ENCODE measurements around the gene CABP2. TPM values are rescaled to one million over a fixed set of nuclear protein-coding genes. Genes with fewer than 3 reads are reported as not detected.
"Not testable (repeated sequence)": the region's sequence is repeated elsewhere in the genome, so short reads cannot be mapped to it uniquely, and the experiment has no call there.

CABP2 gene
- not detected in 2 replicates for total RNA-seq (2014; rRNA removed; shearing (Covaris generic))
- not detected in 2 replicates for polyA plus RNA-seq (2015; cell fraction: cytosol; rRNA removed)
- polyA plus RNA-seq (2015; cell fraction: nucleus; rRNA removed), result not detected in 2 replicates

DNA sequence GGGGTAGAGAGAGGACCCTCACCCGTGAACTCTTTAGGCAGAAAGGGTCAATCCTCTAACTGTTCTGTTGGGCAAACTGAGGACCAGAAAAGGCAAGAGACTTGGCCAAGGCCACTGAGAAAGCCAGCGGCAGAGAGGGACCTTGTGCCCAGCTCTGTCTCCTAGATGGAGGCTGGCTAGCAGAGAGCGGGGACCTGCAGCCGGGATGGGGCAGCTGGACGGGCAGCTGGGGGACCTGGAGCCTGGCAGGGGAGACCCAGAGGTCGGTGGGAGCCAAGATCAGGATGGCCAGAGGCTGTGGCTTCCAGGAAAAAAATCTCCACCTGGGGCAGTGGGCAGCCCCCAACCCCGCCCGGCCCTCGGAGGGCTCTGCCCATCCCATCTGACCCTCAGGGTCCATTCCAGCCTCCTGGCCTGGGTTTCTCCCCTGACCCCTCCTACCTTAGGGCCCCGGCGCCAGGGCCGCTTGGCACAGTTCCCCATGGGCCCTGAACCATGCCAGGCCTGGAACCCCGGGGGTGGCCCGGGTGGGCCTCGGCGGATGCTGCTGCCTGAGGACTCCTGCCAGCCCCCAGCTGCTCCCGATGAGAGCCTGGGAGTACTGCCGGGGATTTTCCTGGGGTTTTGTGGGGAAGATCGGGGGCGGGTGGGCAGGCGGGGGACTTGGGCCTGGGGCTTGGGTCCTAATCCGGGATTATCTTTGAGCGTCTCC lies at the start of gene CABP2:
Gene CABP2, minus strand, starts transcription at position 603 of the 712 bp plus-strand sequence. Its CDS starts 120 bp downstream, at position 483.
- in situ Hi-C loops (cut with HindIII; ENCODE audit: low pct_unique_long_range_greater_than_20kb, low sequenced_read_pairs), result no loop called here
- no peak for DNase-seq (ENCODE audit: low read depth, low spot score)

DNA sequence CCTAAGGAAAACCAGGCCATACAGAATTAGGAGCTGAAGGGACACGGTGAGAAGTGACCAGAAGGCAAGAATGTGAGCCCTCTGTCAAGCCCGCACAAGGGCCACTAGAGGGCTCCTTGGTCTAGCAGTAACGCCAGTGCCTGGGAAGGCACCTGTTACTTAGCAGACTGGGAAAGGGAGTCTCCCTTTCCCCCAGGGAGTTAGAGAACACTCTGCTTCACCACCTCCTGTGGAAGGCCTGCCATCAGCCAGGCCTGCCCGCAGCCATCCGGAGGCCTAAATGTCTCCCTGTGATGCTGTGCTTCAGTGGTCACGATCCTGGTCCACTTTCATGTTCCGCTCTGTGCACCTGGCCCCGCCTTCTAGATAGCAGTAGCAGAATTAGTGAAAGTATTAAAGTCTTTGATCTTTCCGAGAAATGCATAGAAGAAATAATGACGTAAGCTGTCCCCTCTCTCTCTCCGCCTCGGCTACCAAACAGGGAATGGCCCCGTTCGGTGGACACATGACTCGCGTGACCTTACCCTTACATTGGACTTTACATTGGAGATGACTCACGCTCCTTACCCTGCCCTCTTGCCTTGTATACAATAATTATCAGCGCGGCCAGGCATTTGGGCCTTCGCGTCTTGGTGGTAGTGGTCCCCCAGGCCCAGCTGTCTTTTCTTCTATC lies 49.6 kb upstream of the CABP2 start:
- in situ Hi-C loops (cut with HindIII; ENCODE audit: low pct_unique_long_range_greater_than_20kb, low sequenced_read_pairs), result no loop called here
- peak; percentile 71 for DNase-seq (ENCODE audit: low read depth, low spot score)

DNA sequence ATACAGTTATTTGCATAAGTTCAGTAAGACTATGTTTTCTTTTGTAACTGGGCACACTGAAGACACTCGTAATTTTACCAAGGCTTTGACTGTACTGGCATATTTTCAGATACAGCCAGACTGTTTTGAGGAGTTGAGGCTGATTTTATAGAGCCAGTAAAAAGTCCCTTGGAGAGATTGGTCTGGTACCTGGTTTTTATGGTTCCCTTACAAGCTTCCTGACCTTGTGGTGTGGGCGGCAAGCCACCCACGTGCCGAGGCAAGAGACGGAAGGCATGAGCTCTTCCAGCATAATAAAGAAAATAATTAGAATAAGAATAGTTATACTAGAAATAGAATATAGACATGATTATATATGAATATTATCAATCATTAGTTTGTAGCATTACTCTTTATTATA lies 49.1 kb upstream of the CABP2 start:
- in situ Hi-C loops (cut with HindIII; ENCODE audit: low pct_unique_long_range_greater_than_20kb, low sequenced_read_pairs), result no loop called here
- DNase-seq (ENCODE audit: low read depth, low spot score), result no peak

DNA sequence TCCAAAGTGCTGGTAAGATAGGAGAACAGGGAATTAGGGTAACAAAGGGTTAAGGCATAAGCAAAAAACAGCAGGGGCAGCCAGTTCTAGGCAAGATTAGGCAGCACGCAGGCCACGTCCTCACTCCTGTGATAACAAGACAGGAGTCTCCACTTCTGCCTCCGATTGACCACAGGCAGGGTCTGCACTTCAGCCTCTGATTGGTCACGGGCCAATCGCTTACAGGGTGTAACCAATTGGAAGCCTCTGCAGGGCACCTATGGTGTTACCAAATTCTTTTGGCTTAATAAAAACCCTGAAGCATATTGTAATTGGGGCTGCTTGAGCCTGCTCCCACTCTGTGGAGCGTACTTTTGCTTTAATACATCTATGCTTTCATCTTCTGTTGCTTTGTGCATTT lies 48.2 kb upstream of the CABP2 start:
- in situ Hi-C loops (cut with HindIII; ENCODE audit: low pct_unique_long_range_greater_than_20kb, low sequenced_read_pairs), result no loop called here

DNA sequence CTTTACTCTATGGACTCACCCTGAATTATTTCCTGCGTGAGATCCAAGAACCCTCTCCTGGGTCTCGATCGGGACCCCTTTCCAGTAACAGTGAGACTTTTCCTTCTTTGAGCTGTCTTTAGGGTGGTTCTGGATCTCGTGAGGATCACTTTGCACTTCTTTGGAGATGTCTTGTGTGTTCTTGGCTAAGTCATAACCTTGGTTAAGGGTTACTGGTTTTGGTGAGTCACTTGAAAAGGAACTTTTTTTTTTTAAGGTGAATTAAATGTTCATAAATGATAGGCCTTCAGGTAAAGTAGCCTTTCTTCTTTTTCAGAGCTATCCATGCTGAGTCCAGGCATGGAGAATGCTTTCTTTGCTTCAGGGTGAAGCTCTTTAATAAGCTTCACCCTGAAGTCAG lies 41.0 kb upstream of the CABP2 start:
- DNase-seq (ENCODE audit: low read depth, low spot score), result no peak

More for the DNA sequence above, 48.2 kb upstream of the CABP2 start:
- DNase-seq (ENCODE audit: low read depth, low spot score), result no peak

DNA sequence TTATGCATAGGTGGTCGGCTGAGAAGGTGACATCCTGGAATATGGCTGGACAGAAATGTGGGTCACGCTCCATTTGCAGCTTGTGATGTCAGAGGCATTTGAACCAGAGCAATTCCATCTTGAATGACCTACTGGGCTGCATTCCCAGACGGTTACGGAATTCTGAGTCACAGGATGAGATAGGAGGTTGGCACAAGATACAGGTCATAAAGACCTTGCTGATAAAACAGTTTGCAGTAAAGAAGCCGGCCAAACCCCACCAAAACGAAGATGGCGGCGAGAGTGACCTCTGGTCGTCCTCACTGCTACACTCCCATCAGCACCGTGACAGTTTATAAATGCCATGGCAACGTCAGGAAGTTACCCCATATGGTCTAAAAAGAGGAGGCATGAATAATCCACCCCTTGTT lies 40.5 kb upstream of the CABP2 start:
- not testable (repeated sequence) for DNase-seq (ENCODE audit: low read depth, low spot score)

More for the DNA sequence above, 41.0 kb upstream of the CABP2 start:
- in situ Hi-C loops (cut with HindIII; ENCODE audit: low pct_unique_long_range_greater_than_20kb, low sequenced_read_pairs), result no loop called here

DNA sequence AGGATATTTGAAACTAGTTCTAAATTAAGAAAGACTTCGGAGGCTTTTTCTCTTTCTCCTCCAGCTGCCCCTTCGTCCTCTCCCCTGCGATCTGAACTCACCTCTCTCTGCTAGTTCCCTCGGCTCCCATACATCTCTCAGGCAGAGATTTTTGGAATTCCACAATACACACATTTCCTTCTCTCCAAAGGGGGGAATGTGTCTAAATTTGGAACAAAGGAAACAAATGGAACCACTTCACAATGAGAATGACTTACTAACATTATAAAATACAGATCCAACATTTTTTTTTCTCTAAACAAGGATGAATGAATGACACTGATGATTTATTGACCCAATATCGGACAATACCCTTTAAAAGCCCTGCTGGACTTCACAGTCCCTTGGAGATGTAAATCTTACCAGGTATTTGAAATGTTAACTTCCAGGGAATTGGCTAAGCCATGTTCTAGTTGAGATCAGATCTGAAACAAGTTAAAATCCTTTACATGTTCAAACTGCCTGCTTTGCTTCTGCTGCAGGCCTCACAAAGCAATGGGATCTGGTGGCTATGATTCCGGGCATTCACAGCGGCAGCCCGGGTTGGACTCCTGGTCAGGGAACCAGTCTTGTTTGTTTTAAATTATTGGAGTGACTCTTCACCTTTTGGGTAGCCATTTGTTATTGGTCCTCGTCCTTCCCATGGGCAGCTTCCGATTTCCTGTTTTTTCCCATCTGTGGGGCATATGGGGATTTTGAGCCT lies 39.9 kb upstream of the CABP2 start:
- in situ Hi-C loops (cut with HindIII; ENCODE audit: low pct_unique_long_range_greater_than_20kb, low sequenced_read_pairs), result no loop called here
- DNase-seq (ENCODE audit: low read depth, low spot score), result no peak

More for the DNA sequence above, 40.5 kb upstream of the CABP2 start:
- in situ Hi-C loops (cut with HindIII; ENCODE audit: low pct_unique_long_range_greater_than_20kb, low sequenced_read_pairs), result not testable (repeated sequence)

DNA sequence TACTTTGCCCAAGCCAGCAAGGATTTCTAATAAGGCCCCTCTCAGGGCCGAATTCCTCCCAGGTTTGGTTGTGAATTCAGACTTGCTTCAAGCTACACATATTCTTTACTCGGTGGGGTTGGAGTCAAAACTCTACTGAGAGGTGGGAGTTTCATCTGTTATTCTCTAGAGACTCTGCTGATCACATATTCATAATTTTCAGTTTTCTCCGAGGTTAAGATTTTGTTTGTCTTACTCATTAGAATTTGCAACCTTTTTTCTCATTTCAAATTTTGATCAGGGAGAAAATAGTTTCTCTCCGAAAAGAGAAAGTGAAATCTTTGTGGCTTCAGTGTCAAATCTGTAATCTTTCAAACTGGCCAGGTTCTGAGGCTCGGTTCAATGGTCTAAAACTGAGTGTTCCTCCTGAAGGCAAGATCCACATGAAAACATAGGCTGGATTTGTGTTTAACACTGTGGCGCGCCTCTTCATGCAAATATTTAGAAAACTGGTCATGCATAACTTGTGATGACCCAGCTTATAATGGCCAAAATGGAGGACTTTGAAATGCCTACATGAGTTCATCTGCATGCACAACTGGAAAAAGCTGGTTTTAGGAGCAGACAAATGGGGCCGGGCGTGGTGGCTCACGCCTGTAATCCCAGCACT lies 38.8 kb upstream of the CABP2 start:
- in situ Hi-C loops (cut with HindIII; ENCODE audit: low pct_unique_long_range_greater_than_20kb, low sequenced_read_pairs), result no loop called here
- DNase-seq (ENCODE audit: low read depth, low spot score), result no peak

DNA sequence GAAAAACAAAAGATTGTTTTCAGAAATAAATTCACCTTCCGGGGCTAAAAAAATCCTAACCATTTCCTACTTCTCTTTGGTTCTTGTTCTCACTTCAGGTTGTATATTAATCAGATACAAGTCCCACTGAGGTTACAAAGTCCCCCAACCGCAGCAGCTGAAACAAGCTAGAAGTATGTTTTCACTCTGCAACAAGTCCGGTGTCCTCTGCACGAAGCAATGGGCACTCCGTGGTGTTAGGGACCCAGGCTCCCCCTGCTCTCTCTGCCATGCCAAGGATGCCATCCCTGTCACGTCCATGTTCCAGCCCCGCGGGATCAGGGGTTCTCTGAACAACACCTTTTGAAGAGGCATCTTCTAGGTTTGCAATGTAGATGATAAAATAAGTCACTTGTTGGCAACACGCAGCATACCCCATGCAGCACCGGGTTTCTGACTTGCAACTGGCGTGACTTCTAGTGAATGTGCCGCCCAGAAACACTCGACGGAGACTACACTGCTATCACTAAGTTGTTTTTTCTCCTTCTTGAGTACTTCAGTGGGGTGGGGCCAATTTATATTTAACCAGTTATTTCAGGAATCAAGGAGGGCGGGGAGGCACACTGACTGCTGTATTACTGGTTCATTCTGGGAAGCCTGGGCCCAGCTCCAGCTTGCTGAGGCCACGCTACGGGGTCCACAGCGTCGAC lies 35.0 kb upstream of the CABP2 start:
- in situ Hi-C loops (cut with HindIII; ENCODE audit: low pct_unique_long_range_greater_than_20kb, low sequenced_read_pairs), result no loop called here
- no peak for DNase-seq (ENCODE audit: low read depth, low spot score)

DNA sequence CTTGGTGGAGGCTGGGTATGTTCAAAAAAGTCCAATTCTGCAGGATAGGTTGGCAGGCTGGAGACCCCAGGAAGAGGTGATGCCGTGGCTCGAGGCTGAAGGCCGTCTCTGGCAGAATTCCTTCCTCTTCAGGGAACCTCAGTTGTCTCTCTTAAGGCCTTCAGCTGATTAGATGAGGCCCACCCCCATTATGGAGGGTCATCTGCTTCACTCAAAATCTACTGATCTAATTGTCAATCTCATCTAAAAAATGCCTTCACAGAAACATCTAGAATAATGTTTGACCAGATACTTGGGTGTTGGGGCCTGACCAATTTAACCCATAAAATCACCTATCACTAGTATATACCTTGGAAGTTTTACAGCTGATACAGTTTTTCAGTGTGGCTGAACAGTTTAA lies 33.0 kb upstream of the CABP2 start:
- in situ Hi-C loops (cut with HindIII; ENCODE audit: low pct_unique_long_range_greater_than_20kb, low sequenced_read_pairs), result no loop called here
- no peak for DNase-seq (ENCODE audit: low read depth, low spot score)

DNA sequence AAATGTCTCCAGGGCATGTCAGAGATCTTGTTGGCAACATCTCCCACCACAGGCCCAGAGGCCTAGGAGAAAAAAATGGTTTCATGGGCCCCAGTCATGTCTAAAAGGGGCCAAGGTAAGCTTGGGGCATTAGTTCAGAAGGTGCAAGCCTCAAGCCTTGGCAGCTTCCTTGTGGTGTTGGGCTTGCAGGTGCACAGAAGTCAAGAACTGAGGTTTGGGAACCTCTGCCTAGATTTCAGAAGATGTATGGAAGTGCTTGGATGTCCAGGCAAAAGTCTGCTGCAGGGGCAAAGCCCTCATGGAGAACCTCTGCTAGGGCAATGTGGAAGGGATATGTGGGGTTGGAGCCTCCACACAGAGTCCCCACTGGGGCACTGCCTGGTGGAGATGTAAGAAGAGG lies 28.5 kb upstream of the CABP2 start:
- in situ Hi-C loops (cut with HindIII; ENCODE audit: low pct_unique_long_range_greater_than_20kb, low sequenced_read_pairs); DNase-seq (ENCODE audit: low read depth, low spot score): not testable (repeated sequence)

DNA sequence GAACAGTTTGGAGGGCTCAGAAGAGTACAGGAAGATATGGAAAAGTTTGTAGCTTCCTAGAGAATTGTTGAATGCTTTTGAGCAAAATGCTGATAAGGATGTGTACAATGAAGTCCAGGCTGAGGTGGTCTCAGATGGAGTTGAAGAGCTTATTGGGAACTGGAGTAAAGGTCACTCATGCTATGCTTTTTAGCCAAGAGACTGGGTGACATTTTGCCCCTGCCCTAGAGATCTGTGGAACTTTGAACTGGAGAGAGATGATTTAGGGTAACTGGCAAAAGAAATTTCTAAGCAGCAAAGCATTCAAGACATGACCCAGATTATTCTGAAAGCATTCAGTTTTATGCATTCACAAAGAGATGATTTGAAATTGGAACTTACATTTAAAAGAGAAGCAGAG lies 27.9 kb upstream of the CABP2 start:
- DNase-seq (ENCODE audit: low read depth, low spot score), result no peak
- in situ Hi-C loops (cut with HindIII; ENCODE audit: low pct_unique_long_range_greater_than_20kb, low sequenced_read_pairs), result no loop called here

DNA sequence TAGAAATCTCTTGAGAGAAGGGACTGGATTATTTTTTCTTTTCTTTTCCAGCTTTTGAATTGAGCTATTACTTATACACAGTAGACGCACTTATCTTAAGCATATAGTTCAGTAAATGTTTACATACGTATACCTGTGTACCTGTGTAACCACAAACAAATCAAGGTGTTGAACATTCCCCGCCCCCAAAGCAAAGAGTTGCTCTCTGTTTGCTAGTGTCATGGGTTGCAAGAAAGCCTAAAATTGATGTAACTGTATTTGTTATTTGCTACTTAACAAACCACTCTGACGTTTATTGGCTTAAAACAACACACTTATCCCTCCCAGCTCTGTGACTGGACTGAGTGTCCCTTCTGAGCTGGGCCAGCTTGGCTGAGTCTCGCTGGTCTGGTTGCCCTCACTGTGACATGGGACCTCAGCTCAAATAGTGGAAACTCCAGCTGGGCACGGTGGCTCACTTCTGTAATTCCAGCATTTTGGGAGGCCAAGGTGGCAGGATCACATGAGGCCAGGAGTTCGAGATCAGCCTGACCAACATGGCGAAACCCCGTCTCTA lies 25.4 kb upstream of the CABP2 start:
- in situ Hi-C loops (cut with HindIII; ENCODE audit: low pct_unique_long_range_greater_than_20kb, low sequenced_read_pairs), result no loop called here

DNA sequence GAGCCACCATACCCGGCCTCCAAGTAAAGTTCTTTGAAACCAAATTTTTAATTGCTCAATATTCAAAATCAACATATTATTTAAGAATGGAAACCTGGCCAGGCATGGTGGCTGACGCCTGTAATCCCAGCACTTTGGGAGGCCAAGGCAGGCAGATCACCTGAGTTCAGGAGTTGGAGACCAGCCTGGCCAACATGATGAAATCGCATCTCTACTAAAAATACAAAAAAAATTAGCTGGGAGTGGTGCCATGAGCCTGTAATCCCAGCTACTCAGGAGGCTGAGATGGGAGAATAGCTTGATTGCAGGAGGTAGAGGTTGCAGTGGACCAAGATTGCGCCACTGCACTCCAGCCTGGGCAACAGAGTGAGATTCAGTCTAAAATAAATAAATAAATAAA lies 24.9 kb upstream of the CABP2 start:
- DNase-seq (ENCODE audit: low read depth, low spot score); in situ Hi-C loops (cut with HindIII; ENCODE audit: low pct_unique_long_range_greater_than_20kb, low sequenced_read_pairs): not testable (repeated sequence)

More for the DNA sequence above, 25.4 kb upstream of the CABP2 start:
- no peak for DNase-seq (ENCODE audit: low read depth, low spot score)

DNA sequence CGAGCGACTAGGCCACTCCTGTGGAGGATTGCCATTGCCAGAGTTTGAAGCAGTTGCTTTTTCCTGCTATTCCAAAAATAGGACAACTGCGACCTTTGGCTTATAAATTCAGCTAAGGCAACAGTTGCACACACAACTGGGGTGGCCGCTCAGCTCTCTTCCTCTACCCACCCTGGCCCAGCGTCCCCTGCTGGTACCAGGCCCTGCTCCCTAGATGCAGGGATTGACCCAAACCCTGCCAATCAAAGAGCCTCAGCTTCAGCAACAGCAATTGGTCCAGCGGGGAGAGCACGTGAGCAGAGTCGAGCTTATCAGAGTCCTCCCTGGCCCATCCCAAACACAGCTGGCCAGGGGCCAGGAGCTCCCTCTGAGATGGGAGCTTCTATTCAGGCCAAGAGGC lies 22.0 kb upstream of the CABP2 start:
- in situ Hi-C loops (cut with HindIII; ENCODE audit: low pct_unique_long_range_greater_than_20kb, low sequenced_read_pairs), result no loop called here
- peak; percentile 43 for DNase-seq (ENCODE audit: low read depth, low spot score)

DNA sequence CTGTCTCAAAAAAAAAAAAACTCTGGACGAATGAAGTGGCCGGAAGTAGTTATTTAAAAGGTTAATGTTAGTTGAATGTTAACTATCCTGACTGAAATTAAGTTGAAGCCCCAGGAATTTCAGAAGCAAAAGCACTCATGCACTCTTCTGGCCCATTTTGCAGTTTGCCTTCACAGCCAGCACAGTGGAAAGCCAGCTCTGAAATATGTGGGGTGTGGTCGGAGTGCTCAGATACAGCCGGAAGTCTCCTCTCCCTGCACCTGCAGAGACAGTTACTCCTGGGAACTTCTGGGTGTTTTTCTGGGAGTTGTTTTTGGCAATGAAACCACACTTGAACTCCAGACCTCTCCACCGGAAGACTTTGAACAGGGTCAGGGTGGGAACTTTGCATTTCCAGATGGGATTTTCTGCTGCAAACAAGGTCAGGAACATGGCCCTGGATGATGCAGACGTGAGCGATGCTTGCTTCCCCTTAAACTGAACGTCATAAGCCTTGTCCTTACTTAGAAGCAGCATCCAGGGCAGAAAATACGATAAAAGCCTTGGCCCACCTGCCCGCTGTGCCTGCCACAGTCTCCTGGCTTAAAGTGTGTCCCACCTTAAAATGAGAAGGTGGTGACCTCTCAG lies 21.5 kb upstream of the CABP2 start:
- in situ Hi-C loops (cut with HindIII; ENCODE audit: low pct_unique_long_range_greater_than_20kb, low sequenced_read_pairs), result no loop called here
- no peak for DNase-seq (ENCODE audit: low read depth, low spot score)

DNA sequence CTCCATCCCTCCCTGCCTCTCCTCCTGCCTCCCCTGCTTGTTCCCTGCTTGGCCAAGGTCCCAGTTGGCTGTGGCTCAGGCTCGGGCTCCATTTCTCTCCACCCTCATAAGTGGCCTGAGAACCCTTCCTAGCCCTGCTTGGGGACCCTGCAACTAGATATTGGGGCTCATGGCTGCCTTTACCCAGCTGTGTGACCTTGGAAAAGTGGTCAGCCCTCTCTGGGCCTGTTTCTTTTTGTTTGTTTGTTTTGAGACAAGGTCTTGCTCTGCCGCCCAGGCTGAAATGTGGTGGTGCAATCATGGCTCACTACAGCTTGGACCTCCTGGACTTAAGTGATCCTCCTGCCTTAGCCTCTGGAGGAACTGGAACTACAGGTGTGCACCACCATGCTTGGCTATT lies 20.3 kb upstream of the CABP2 start:
- no peak for DNase-seq (ENCODE audit: low read depth, low spot score)
- in situ Hi-C loops (cut with HindIII; ENCODE audit: low pct_unique_long_range_greater_than_20kb, low sequenced_read_pairs), result no loop called here
